Caco-2 (cell line): ENCODE results near the gene MGA. TPM values are rescaled to one million over a fixed set of nuclear protein-coding genes. Genes with fewer than 3 reads are reported as not detected.

ENCODE experiments used
- BruUV-seq: library from RNA; stranded (reverse); fragments of 400-500 nt; replicated peaks from 2 replicates; lab custom pipeline; 2021; lab: Mats Ljungman, UMichigan
- CTCF ChIA-PET: fragments of 300-600 bp; sonication (Branson Sonifier 250); formaldehyde crosslinking; loops from one replicate; lab custom pipeline; 2022; ENCODE audit warnings: antibody characterized with exemption; lab: Charles Lee
- POLR2A ChIA-PET: fragments of 300-600 bp; sonication (Branson Sonifier 250); formaldehyde crosslinking; loops from one replicate; lab custom pipeline; 2022; ENCODE audit warnings: antibody characterized with exemption; lab: Charles Lee
- DNase-seq, 2 experiments: peaks; one replicate each; pipeline versions ENCODE4 v3.0.0 to v3.0.0-alpha.2; 2020 to 2022
- H3K27me3 ChIP-seq: replicated peaks from 2 replicates; pipeline ENCODE4 v1.6.0; 2011; ENCODE audit warnings: low read length; ENCODE audit not compliant: control insufficient read depth, insufficient read depth
- H3K36me3 ChIP-seq: 2 replicates; pipeline ENCODE4 v1.5.1; 2011; ENCODE audit warnings: low read length; ENCODE audit not compliant: control insufficient read depth, insufficient read depth
- H3K4me1 ChIP-seq: fragments of 250-450 bp; sonication (Bioruptor Pico); 2 replicates; pipeline ENCODE4 v1.5.1; 2020; ENCODE audit warnings: mild to moderate bottlenecking
- H3K4me3 ChIP-seq: 2 replicates; pipeline ENCODE4 v1.5.1; 2011; ENCODE audit warnings: low read depth, mild to moderate bottlenecking, control low read depth, low read length
- H3K9me3 ChIP-seq: fragments of 250-450 bp; sonication (Bioruptor Pico); 2 replicates; pipeline ENCODE4 v1.5.1; 2020; ENCODE audit warnings: mild to moderate bottlenecking, moderate library complexity
- H3K27ac Mint-ChIP-seq: one replicate; pipeline ENCODE4 v1.8.0; 2022; ENCODE audit warnings: mixed read lengths; ENCODE audit not compliant: unreplicated experiment
- H3K27me3 Mint-ChIP-seq: one replicate; pipeline ENCODE4 v1.8.0; 2022; ENCODE audit warnings: mixed read lengths; ENCODE audit not compliant: insufficient read depth, unreplicated experiment
- H3K36me3 Mint-ChIP-seq: one replicate; pipeline ENCODE4 v1.8.0; 2022; ENCODE audit warnings: mild to moderate bottlenecking, mixed read lengths; ENCODE audit not compliant: insufficient read depth, unreplicated experiment
- H3K4me1 Mint-ChIP-seq: one replicate; pipeline ENCODE4 v1.8.0; 2022; ENCODE audit warnings: low read depth, mixed read lengths; ENCODE audit not compliant: unreplicated experiment
- H3K4me3 Mint-ChIP-seq: one replicate; pipeline ENCODE4 v1.8.0; 2022; ENCODE audit warnings: mild to moderate bottlenecking, moderate library complexity, mixed read lengths; ENCODE audit not compliant: unreplicated experiment
- H3K9me3 Mint-ChIP-seq: one replicate; pipeline ENCODE4 v1.8.0; 2022; ENCODE audit warnings: mixed read lengths; ENCODE audit not compliant: unreplicated experiment
- intact Hi-C: fragments of 100-400 bp; cut with micrococcal nuclease; formaldehyde crosslinking; loops from one replicate; pipeline ENCODE4 v1.10.0; 2022; ENCODE audit not compliant: unreplicated experiment
- total RNA-seq: library from RNA; stranded (reverse); gene quantifications from 2 replicates; pipeline ENCODE4 v1.2.3, GENCODE V29; 2022
- TF ChIP-seq, protein P1 (sequence below), 2 experiments: fragments of 200-600 bp in 1 of 2; IDR thresholded peaks; 1 replicate in 1 of 2; 2 replicates in 1 of 2; pipeline versions ENCODE4 v1.5.1 to v1.8.0; 2011 to 2022; ENCODE audit warnings: antibody characterized with exemption in 1 of 2, control low read depth in 1 of 2, inconsistent platforms in 1 of 2, low read depth in 1 of 2, low read length in 1 of 2, mild to moderate bottlenecking in 1 of 2, moderate library complexity in 1 of 2; ENCODE audit not compliant: insufficient read depth in 1 of 2, severe bottlenecking in 1 of 2, unreplicated experiment in 1 of 2

MGA gene
- total RNA-seq, 1 experiment from 2014 or later = 59.6 TPM

DNA sequence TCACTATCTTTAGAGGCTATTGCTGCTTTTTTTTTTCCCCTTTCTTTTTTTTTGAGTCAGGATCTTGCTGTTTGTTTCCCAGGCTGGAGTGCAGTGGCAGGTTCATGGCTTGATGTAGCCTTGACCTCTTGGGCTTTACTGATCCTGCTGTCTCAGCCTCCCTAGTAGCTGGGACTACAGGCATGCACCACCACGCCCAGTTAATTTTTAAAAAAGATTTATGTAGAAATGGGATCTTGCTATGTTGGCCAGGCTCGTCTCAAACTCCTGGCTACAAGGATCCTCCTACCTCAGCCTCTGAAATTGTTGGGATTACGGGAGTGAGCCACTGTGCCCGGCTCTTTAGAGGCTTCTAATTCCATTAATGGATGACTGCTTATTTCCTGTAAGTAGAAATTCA is 15.1 kb downstream of the MGA start:
- no peaks in the 10 kb centered on the region for H3K27me3 Mint-ChIP-seq
- Histone ChIP-seq H3K9me3 (no peaks in the 10 kb centered on the region; the same call in 1 of the 2 replicates), H3K36me3 (no peaks in the 10 kb centered on the region), H3K4me1 (peaks cover 12% of the 10 kb centered on the region; the same call in 1 of the 2 replicates), H3K27me3 (no peaks in the 10 kb centered on the region), H3K4me3 (no peak overlapping the region)
- peaks cover 48% of the 10 kb centered on the region for H3K36me3 Mint-ChIP-seq
- no peak overlapping the region for H3K4me3 Mint-ChIP-seq
- POLR2A ChIA-PET = interaction anchor here (0.9 kb wide), 1 partner anchor 53 kb away, joined by 3 read pairs; no protein-coding TSS in a partner anchor
- H3K4me1 Mint-ChIP-seq = no peaks in the 10 kb centered on the region
- BruUV-seq = no TSS peak
- CTCF ChIA-PET = no interaction called here
- H3K27ac Mint-ChIP-seq = no peak overlapping the region
- intact Hi-C loops = no loop called here
- no peaks in the 10 kb centered on the region for H3K9me3 Mint-ChIP-seq
- DNase-seq = no peak
- TF ChIP-seq, protein P1, sequence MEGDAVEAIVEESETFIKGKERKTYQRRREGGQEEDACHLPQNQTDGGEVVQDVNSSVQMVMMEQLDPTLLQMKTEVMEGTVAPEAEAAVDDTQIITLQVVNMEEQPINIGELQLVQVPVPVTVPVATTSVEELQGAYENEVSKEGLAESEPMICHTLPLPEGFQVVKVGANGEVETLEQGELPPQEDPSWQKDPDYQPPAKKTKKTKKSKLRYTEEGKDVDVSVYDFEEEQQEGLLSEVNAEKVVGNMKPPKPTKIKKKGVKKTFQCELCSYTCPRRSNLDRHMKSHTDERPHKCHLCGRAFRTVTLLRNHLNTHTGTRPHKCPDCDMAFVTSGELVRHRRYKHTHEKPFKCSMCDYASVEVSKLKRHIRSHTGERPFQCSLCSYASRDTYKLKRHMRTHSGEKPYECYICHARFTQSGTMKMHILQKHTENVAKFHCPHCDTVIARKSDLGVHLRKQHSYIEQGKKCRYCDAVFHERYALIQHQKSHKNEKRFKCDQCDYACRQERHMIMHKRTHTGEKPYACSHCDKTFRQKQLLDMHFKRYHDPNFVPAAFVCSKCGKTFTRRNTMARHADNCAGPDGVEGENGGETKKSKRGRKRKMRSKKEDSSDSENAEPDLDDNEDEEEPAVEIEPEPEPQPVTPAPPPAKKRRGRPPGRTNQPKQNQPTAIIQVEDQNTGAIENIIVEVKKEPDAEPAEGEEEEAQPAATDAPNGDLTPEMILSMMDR (IDR thresholded peaks at IDR 0.05; ENCODE audit: insufficient read depth in 1 of 2, low read depth in 1 of 2, low read length in 1 of 2, severe bottlenecking in 1 of 2, unreplicated experiment in 1 of 2) = no peak

DNA sequence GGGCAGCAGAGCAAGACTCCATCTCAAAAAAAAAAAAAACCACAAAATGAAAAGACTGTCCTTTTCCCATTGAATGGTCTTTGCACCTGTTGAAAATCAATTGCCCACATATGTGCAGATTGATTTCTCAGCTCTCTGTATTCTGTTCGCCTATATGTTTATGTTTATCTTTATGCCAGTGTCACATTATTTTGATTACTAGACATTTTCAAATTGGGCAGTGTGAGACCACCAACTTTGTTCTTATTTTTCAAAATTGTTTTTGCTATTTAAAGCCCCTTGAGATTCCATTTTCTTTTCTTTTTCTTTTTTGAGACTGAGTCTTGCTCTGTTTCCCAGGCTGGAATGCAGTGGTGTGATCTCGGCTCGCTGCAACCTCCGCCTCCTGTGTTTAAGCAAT is 18.5 kb downstream of the MGA start:
- Mint-ChIP-seq H3K4me1 (no peaks in the 10 kb centered on the region), H3K27me3 (no peaks in the 10 kb centered on the region), H3K27ac (no peak overlapping the region), H3K36me3 (peaks cover 42% of the 10 kb centered on the region), H3K9me3 (no peaks in the 10 kb centered on the region), H3K4me3 (no peak overlapping the region)
- H3K4me1 ChIP-seq = 0 out of 2 replicates have a peak, but pooled peaks cover 1% of the 10 kb centered on the region
- H3K9me3 ChIP-seq = no peaks in the 10 kb centered on the region; the same call in 1 of the 2 replicates
- no peak overlapping the region for H3K4me3 ChIP-seq
- no peaks in the 10 kb centered on the region for H3K36me3 ChIP-seq
- no TSS peak for BruUV-seq
- ChIA-PET CTCF (no interaction called here), POLR2A (no interaction called here)
- no peak for DNase-seq
- TF ChIP-seq, protein P1 (IDR thresholded peaks at IDR 0.05; ENCODE audit: insufficient read depth in 1 of 2, low read depth in 1 of 2, low read length in 1 of 2, severe bottlenecking in 1 of 2, unreplicated experiment in 1 of 2) = no peak
- no peaks in the 10 kb centered on the region for H3K27me3 ChIP-seq
- intact Hi-C loops = no loop called here

DNA sequence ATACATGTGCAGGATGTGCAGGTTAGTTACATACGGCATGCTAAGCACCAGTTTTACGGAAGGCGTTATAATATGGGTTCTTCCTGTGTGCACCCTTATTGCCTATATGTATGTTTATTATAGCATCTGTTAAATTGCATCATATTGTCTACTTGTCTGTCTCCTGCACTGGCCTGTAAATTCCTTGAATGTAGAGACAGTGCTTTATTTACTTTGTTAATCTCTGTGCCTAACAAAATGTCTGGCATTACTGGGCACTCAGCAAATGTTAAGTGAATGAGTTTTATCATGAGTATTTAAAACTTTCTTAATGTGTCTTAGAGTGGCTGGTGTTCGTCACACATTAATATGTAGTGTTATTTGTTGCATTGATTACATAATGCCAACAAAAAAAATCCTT is 23.8 kb downstream of the MGA start:
- Mint-ChIP-seq H3K27ac (no peak overlapping the region), H3K36me3 (peaks cover 32% of the 10 kb centered on the region), H3K4me1 (peaks cover 14% of the 10 kb centered on the region), H3K4me3 (no peak overlapping the region), H3K27me3 (no peaks in the 10 kb centered on the region), H3K9me3 (no peaks in the 10 kb centered on the region)
- DNase-seq = no peak
- 0 out of 2 replicates have a peak, but pooled peaks cover 9% of the 10 kb centered on the region for H3K4me1 ChIP-seq
- H3K36me3 ChIP-seq = no peaks in the 10 kb centered on the region
- intact Hi-C loops = no loop called here
- ChIA-PET CTCF (no interaction called here), POLR2A (no interaction called here)
- BruUV-seq = no TSS peak
- H3K4me3 ChIP-seq = no peak overlapping the region
- no peaks in the 10 kb centered on the region for H3K27me3 ChIP-seq
- no peaks in the 10 kb centered on the region for H3K9me3 ChIP-seq
- TF ChIP-seq, protein P1 (IDR thresholded peaks at IDR 0.05; ENCODE audit: insufficient read depth in 1 of 2, low read depth in 1 of 2, low read length in 1 of 2, severe bottlenecking in 1 of 2, unreplicated experiment in 1 of 2) = no peak
